HEK293 (cell line): ENCODE results near the gene OST4.

Source experiments
- GLIS1 ChIP-seq: fragments of 450-650 bp; formaldehyde crosslinking; IDR thresholded peaks from 2 replicates; pipeline ENCODE4 v1.5.1; 2016; ENCODE audit warnings: missing biosample characterization, missing genetic modification characterization
- IKZF3 ChIP-seq: fragments of 450-650 bp; IDR thresholded peaks from 2 replicates; pipeline ENCODE4 v1.5.0; 2018; ENCODE audit warnings: missing biosample characterization, mild to moderate bottlenecking, missing genetic modification characterization, moderate library complexity
- SP3 ChIP-seq: fragments of 450-650 bp; formaldehyde crosslinking; IDR thresholded peaks from 2 replicates; pipeline ENCODE4 v1.5.1; 2016; ENCODE audit warnings: missing biosample characterization, missing genetic modification characterization
- ZBTB11 ChIP-seq: fragments of 450-650 bp; formaldehyde crosslinking; conservative IDR thresholded peaks from 2 replicates; pipeline ENCODE4 v1.5.1; 2016; ENCODE audit warnings: low read depth, missing biosample characterization, missing genetic modification characterization
- ZBTB21 ChIP-seq: fragments of 450-650 bp; formaldehyde crosslinking; IDR thresholded peaks from 2 replicates; pipeline ENCODE4 v1.5.1; 2017; ENCODE audit warnings: missing biosample characterization, missing genetic modification characterization
- ZBTB26 ChIP-seq: fragments of 450-650 bp; formaldehyde crosslinking; optimal IDR thresholded peaks from 2 replicates; pipeline ENCODE3; 2016; ENCODE audit warnings: missing biosample characterization, mild to moderate bottlenecking, missing genetic modification characterization
- ZBTB48 ChIP-seq: fragments of 450-650 bp; formaldehyde crosslinking; IDR thresholded peaks from 2 replicates; pipeline ENCODE4 v1.5.1; 2016; ENCODE audit warnings: missing biosample characterization, missing genetic modification characterization
- ZNF132 ChIP-seq: fragments of 450-650 bp; formaldehyde crosslinking; IDR thresholded peaks from 2 replicates; pipeline ENCODE4 v1.5.1; 2017; ENCODE audit warnings: missing biosample characterization, missing genetic modification characterization, borderline replicate concordance
- ZNF174 ChIP-seq: fragments of 450-650 bp; formaldehyde crosslinking; IDR thresholded peaks from 2 replicates; pipeline ENCODE4 v1.5.0; 2017; ENCODE audit warnings: missing biosample characterization, mild to moderate bottlenecking, missing genetic modification characterization
- ZNF184 ChIP-seq: fragments of 450-650 bp; IDR thresholded peaks from 2 replicates; pipeline ENCODE4 v1.5.1; 2018; ENCODE audit warnings: missing biosample characterization, mild to moderate bottlenecking, missing genetic modification characterization
- ZNF223 ChIP-seq: fragments of 450-650 bp; formaldehyde crosslinking; IDR thresholded peaks from 2 replicates; pipeline ENCODE4 v1.5.1; 2016; ENCODE audit warnings: missing biosample characterization, missing genetic modification characterization
- ZNF239 ChIP-seq: fragments of 450-650 bp; formaldehyde crosslinking; IDR thresholded peaks from 2 replicates; pipeline ENCODE4 v1.5.1; 2016; ENCODE audit warnings: missing biosample characterization, missing genetic modification characterization
- ZNF274 ChIP-seq, 2 experiments: fragments of 200-500 bp in 1 of 2; fragments of 450-650 bp in 1 of 2; sonication (Bioruptor generic) in 1 of 2; formaldehyde crosslinking in 1 of 2; IDR thresholded peaks; 2 replicates each; pipeline versions ENCODE4 v1.5.1 to v1.6.1; 2014 to 2016; ENCODE audit warnings: borderline replicate concordance in 1 of 2, inconsistent platforms in 1 of 2, low read length in 1 of 2, missing biosample characterization in 1 of 2, missing genetic modification characterization in 1 of 2
- ZNF324 ChIP-seq: fragments of 450-650 bp; formaldehyde crosslinking; IDR thresholded peaks from 2 replicates; pipeline ENCODE4 v1.5.1; 2016; ENCODE audit warnings: missing biosample characterization, missing genetic modification characterization
- ZNF530 ChIP-seq: fragments of 450-650 bp; formaldehyde crosslinking; IDR thresholded peaks from 2 replicates; pipeline ENCODE4 v1.5.1; 2016; ENCODE audit warnings: low read depth, missing biosample characterization, missing genetic modification characterization
- ZNF600 ChIP-seq: fragments of 450-650 bp; formaldehyde crosslinking; IDR thresholded peaks from 2 replicates; pipeline ENCODE4 v1.5.1; 2016; ENCODE audit warnings: missing biosample characterization, missing genetic modification characterization
- ZNF645 ChIP-seq: fragments of 450-650 bp; formaldehyde crosslinking; IDR thresholded peaks from 2 replicates; pipeline ENCODE4; 2016; ENCODE audit warnings: missing biosample characterization, missing genetic modification characterization
- ZNF670 ChIP-seq: fragments of 450-650 bp; formaldehyde crosslinking; IDR thresholded peaks from 2 replicates; pipeline ENCODE4 v1.5.1; 2016; ENCODE audit warnings: missing biosample characterization, missing genetic modification characterization, low read depth
- TF ChIP-seq, protein P1 (sequence below): fragments of 450-650 bp; formaldehyde crosslinking; IDR thresholded peaks from 2 replicates; pipeline ENCODE4 v1.5.0; 2017; ENCODE audit warnings: missing biosample characterization, missing genetic modification characterization, borderline replicate concordance
- TF ChIP-seq, protein P2 (sequence below): fragments of 450-650 bp; formaldehyde crosslinking; IDR thresholded peaks from 2 replicates; pipeline ENCODE4 v1.5.1; 2016; ENCODE audit warnings: missing biosample characterization, missing genetic modification characterization, borderline replicate concordance
- TF ChIP-seq, protein P3 (sequence below): fragments of 450-650 bp; formaldehyde crosslinking; IDR thresholded peaks from 2 replicates; pipeline ENCODE4 v1.5.1; 2016; ENCODE audit warnings: missing biosample characterization, missing genetic modification characterization
- TF ChIP-seq, protein P4 (sequence below): fragments of 450-650 bp; formaldehyde crosslinking; IDR thresholded peaks from 2 replicates; pipeline ENCODE4 v1.5.1; 2016; ENCODE audit warnings: missing biosample characterization, missing genetic modification characterization

OST4 gene

DNA sequence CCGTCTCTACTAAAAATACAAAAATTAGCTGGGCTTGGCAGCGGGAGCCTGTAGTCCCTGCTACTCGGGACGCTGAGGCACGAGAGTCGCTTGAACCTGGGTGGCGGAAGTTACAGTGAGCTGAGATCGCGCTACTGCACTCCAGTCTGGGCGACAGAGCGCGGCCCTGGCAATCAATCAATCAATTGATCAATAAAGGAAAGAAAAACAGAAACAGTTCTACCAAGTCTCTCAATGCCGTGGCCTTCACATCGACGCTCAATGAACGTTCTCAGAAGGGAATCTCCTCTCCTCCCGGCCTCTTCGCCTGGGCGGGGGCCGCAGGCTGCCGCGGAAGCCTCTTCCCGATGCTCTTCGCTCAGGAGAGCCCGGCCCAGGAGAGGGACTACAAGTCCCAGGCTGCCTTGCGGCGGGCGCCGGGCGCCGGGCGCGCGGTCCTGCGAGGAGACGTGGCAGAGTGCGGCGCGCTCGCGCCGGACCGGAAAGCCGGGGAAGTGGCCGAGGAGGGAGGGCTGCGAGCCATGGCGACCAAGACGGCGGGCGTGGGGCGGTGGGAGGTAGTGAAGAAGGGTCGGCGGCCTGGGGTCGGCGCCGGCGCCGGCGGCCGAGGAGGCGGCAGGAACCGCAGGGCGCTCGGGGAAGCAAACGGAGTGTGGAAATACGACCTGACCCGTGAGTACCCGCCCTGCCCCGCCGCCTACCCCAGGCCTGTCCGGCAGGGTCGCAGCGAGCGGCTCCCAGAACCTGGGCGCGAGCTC is 38.8 kb downstream of the OST4 start, which contains the start of gene TMEM214 (continued):
- TF ChIP-seq ZBTB26 (tag by site-specific recombination) (peak; percentile 91), ZNF223 (tag by site-specific recombination) (no peak), ZBTB48 (no peak), ZNF324 (tag by site-specific recombination) (0 out of 2 replicates have a peak, but pooled peaks have one; percentile 13), ZBTB11 (tag by site-specific recombination) (peak; percentile 70), ZNF274 (IDR thresholded peaks at IDR 0.05; ENCODE audit: low read length) (no peak), ZNF274 (tag by site-specific recombination; IDR thresholded peaks at IDR 0.05; ENCODE audit: borderline replicate concordance) (no peak), ZNF670 (tag by site-specific recombination) (no peak), IKZF3 (tag by site-specific recombination) (peak; percentile 83), ZNF239 (tag by site-specific recombination) (no peak), GLIS1 (tag by site-specific recombination) (no peak), SP3 (tag by site-specific recombination) (0 out of 2 replicates have a peak, but pooled peaks have one; percentile 26), ZNF132 (tag by site-specific recombination) (no peak), ZNF645 (tag by site-specific recombination) (no peak), ZNF530 (tag by site-specific recombination) (no peak), ZNF184 (tag by site-specific recombination) (no peak), ZBTB21 (tag by site-specific recombination) (no peak), ZNF174 (tag by site-specific recombination) (no peak), ZNF600 (tag by site-specific recombination) (peak; percentile 43; the same call in 1 of the 2 replicates)
- TF ChIP-seq, protein P1, sequence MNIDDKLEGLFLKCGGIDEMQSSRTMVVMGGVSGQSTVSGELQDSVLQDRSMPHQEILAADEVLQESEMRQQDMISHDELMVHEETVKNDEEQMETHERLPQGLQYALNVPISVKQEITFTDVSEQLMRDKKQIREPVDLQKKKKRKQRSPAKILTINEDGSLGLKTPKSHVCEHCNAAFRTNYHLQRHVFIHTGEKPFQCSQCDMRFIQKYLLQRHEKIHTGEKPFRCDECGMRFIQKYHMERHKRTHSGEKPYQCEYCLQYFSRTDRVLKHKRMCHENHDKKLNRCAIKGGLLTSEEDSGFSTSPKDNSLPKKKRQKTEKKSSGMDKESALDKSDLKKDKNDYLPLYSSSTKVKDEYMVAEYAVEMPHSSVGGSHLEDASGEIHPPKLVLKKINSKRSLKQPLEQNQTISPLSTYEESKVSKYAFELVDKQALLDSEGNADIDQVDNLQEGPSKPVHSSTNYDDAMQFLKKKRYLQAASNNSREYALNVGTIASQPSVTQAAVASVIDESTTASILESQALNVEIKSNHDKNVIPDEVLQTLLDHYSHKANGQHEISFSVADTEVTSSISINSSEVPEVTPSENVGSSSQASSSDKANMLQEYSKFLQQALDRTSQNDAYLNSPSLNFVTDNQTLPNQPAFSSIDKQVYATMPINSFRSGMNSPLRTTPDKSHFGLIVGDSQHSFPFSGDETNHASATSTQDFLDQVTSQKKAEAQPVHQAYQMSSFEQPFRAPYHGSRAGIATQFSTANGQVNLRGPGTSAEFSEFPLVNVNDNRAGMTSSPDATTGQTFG (tag by site-specific recombination) = no peak
- TF ChIP-seq, protein P2, sequence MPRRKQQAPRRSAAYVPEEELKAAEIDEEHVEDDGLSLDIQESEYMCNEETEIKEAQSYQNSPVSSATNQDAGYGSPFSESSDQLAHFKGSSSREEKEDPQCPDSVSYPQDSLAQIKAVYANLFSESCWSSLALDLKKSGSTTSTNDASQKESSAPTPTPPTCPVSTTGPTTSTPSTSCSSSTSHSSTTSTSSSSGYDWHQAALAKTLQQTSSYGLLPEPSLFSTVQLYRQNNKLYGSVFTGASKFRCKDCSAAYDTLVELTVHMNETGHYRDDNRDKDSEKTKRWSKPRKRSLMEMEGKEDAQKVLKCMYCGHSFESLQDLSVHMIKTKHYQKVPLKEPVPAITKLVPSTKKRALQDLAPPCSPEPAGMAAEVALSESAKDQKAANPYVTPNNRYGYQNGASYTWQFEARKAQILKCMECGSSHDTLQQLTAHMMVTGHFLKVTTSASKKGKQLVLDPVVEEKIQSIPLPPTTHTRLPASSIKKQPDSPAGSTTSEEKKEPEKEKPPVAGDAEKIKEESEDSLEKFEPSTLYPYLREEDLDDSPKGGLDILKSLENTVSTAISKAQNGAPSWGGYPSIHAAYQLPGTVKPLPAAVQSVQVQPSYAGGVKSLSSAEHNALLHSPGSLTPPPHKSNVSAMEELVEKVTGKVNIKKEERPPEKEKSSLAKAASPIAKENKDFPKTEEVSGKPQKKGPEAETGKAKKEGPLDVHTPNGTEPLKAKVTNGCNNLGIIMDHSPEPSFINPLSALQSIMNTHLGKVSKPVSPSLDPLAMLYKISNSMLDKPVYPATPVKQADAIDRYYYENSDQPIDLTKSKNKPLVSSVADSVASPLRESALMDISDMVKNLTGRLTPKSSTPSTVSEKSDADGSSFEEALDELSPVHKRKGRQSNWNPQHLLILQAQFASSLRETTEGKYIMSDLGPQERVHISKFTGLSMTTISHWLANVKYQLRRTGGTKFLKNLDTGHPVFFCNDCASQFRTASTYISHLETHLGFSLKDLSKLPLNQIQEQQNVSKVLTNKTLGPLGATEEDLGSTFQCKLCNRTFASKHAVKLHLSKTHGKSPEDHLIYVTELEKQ (tag by site-specific recombination) = no peak
- TF ChIP-seq, protein P3, sequence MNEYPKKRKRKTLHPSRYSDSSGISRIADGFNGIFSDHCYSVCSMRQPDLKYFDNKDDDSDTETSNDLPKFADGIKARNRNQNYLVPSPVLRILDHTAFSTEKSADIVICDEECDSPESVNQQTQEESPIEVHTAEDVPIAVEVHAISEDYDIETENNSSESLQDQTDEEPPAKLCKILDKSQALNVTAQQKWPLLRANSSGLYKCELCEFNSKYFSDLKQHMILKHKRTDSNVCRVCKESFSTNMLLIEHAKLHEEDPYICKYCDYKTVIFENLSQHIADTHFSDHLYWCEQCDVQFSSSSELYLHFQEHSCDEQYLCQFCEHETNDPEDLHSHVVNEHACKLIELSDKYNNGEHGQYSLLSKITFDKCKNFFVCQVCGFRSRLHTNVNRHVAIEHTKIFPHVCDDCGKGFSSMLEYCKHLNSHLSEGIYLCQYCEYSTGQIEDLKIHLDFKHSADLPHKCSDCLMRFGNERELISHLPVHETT (tag by site-specific recombination) = no peak
- TF ChIP-seq, protein P4, sequence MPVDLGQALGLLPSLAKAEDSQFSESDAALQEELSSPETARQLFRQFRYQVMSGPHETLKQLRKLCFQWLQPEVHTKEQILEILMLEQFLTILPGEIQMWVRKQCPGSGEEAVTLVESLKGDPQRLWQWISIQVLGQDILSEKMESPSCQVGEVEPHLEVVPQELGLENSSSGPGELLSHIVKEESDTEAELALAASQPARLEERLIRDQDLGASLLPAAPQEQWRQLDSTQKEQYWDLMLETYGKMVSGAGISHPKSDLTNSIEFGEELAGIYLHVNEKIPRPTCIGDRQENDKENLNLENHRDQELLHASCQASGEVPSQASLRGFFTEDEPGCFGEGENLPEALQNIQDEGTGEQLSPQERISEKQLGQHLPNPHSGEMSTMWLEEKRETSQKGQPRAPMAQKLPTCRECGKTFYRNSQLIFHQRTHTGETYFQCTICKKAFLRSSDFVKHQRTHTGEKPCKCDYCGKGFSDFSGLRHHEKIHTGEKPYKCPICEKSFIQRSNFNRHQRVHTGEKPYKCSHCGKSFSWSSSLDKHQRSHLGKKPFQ = no peak
